ENCODE data around the gene KCNB1.

Gene KCNB1

GRCh38 chr20:49405062-49405683 lies 77.3 kb downstream of the KCNB1 start:
- DNase-seq = no peak

GRCh38 chr20:49404461-49404860 lies 78.0 kb downstream of the KCNB1 start:
- DNase-seq = no peak

- no peak for DNase-seq
Measured at GRCh38 chr20:49403911-49404310, 78.6 kb downstream of the KCNB1 start.

GRCh38 chr20:49403012-49403411 lies 79.5 kb downstream of the KCNB1 start:
- no peak for DNase-seq

GRCh38 chr20:49400904-49401303 lies 81.6 kb downstream of the KCNB1 start:
- DNase-seq = no peak

- no peak for DNase-seq
Measured at GRCh38 chr20:49400410-49400809, 82.1 kb downstream of the KCNB1 start.

GRCh38 chr20:49399329-49399728 lies 83.1 kb downstream of the KCNB1 start:
- no peak for DNase-seq

GRCh38 chr20:49398401-49399144 lies 83.9 kb downstream of the KCNB1 start:
- DNase-seq = no peak

- no peak for DNase-seq
Measured at GRCh38 chr20:49397525-49397924, 84.9 kb downstream of the KCNB1 start.

- DNase-seq = no peak
Measured at GRCh38 chr20:49396230-49396629, 86.2 kb downstream of the KCNB1 start.

- no peak for DNase-seq
Measured at GRCh38 chr20:49395659-49396058, 86.8 kb downstream of the KCNB1 start.

GRCh38 chr20:49395183-49395582 lies 87.3 kb downstream of the KCNB1 start:
- no peak for DNase-seq

GRCh38 chr20:49394757-49395156 lies 87.7 kb downstream of the KCNB1 start:
- DNase-seq = no peak

- DNase-seq = no peak
Measured at GRCh38 chr20:49394264-49394663, 88.2 kb downstream of the KCNB1 start.

GRCh38 chr20:49393803-49394202 lies 88.7 kb downstream of the KCNB1 start:
- DNase-seq = no peak

GRCh38 chr20:49392745-49393144 lies 89.7 kb downstream of the KCNB1 start:
- no peak for DNase-seq

- no peak for DNase-seq
Measured at GRCh38 chr20:49391404-49392245, 90.8 kb downstream of the KCNB1 start.

- DNase-seq = no peak
Measured at GRCh38 chr20:49389854-49390253, 92.6 kb downstream of the KCNB1 start.

- no peak for DNase-seq
Measured at GRCh38 chr20:49388744-49389143, 93.7 kb downstream of the KCNB1 start.

GRCh38 chr20:49387581-49387939 lies 94.9 kb downstream of the KCNB1 start:
- no peak for DNase-seq

- DNase-seq = no peak
Measured at GRCh38 chr20:49386848-49387580, 95.5 kb downstream of the KCNB1 start.

GRCh38 chr20:49385465-49385864 lies 97.0 kb downstream of the KCNB1 start:
- DNase-seq = no peak

All from kidney glomerular epithelial cell (primary cell).